ENCODE data around the gene KCNMA1.

Gene KCNMA1

DNA sequence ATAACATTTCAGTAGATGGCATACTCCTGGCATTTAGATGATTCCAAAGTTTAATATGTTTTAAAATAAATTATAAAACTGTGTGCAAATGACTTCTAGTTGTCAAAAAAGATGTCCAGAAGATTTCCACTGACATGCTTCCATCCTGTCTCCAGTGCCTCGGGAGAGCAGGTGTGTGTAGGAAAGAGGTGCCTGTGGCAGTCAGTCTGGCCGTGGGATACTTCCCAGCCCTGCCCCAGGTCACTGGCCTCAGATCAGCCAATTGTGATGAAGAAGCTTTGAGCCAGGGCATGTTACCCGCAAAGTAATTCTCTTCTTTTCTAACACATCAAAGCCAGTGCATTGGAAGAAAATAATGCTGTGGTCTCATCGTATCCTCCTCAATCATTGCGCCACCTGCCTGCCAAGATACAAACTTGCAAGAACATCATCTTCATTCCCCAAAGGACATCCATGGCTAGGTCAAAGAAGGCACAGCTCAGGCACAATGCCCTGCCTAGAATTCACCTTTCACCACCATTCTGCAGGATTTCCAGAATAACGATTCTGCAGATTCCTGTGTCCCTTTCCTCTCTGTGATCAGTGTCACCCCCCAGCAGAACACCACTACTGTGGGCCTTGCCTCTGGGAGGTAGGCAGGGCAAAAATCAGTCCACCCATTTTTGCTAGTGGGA, 6.3 kb upstream of the KCNMA1 start:
- TF ChIP-seq GATA3 (IDR thresholded peaks at IDR 0.05; ENCODE audit: low read depth, low read length) (no peak), GATA2 (IDR thresholded peaks at IDR 0.05; ENCODE audit: low read depth, low read length) (no peak)

DNA sequence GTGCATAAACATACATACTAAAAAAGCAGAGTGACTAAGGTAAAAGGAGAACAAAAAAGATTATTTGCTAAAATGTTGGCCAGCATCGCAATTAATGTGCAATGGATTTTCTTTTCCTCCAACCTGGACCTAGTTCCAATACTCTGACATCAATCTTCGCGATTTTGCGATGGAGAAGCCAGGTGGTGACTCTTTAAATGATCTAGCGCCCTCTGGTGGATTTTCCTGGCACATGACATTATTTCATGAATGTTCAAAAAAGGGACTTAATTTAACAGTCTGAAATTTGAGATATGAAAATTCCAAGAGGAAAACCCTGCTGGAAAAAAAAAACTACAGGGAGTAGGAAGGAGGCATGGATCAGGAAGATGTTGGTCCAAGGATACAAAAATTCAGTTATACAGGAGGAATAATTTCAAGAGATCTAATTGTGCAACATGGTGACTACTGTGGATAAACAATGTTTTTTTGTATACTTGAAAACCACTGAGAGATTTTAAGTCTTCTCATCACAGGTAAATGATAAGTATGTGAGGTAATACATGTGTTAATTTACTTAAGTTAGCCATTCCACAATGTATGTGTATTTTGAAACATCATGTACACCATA, 4.3 kb upstream of the KCNMA1 start:
- TF ChIP-seq GATA2 (IDR thresholded peaks at IDR 0.05; ENCODE audit: low read depth, low read length) (no peak), GATA3 (IDR thresholded peaks at IDR 0.05; ENCODE audit: low read depth, low read length) (no peak)

DNA sequence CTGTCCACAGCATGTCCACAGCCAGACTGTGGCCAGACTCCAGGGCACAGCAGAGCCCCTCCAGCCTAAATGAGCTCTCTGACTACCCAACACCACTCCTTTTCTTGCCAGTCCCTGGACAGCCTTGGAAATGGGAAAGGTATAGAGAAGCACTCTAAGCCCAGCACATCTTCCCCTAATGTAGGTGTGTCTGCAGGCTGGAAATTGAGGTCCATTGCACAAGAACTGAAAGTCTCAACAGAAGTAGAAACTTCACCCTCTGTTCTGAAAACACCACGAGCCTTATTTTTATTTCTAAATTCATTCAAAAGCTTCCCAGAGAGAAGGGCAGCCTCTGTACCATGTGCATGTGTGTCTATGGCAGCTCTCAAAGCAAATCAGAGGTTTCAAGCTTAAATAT, 3.7 kb upstream of the KCNMA1 start:
- TF ChIP-seq GATA2 (IDR thresholded peaks at IDR 0.05; ENCODE audit: low read depth, low read length) (no peak), GATA3 (IDR thresholded peaks at IDR 0.05; ENCODE audit: low read depth, low read length) (no peak)

DNA sequence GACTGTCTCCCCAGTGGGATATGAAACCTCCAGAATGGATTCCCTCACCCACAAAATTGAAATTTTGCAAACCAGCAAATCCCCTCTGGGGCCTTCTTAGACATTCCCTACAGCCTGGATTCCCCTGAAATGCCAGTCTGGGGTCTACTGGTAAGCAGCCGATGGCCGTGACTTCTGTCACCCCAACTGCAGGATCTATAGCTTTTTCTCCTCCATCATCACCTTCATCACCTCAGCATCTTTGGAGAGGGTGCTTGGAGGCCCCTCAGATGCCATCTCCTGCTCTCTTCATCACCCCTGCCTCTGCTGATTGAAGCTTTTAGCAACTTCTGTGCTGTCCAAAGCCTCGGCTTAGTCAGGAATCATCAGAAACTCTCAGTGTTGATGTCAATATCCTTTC, 2.6 kb upstream of the KCNMA1 start:
- no peak for TF ChIP-seq GATA3 (IDR thresholded peaks at IDR 0.05; ENCODE audit: low read depth, low read length)
- no peak for TF ChIP-seq GATA2 (IDR thresholded peaks at IDR 0.05; ENCODE audit: low read depth, low read length)

DNA sequence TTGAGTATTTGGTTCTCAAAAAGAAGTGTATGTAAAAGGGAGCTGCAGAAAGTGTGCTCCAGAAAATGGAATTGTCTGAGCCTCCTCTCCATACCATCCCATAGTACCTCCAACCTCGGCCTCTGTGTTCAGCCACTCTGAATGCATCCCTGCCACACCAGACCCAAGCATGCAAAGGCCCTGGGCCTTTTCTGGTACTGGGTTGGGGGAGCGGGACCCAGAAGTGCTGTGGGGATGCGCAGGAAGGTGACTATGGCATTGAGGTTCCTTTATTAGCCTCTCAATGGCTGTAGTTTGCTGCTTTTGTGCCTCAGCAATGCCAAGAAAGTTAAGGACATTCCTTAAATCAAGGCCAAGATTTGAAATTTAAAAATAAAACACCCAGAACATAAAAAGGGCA, 2.1 kb upstream of the KCNMA1 start:
- TF ChIP-seq GATA2 (IDR thresholded peaks at IDR 0.05; ENCODE audit: low read depth, low read length) (no peak), GATA3 (IDR thresholded peaks at IDR 0.05; ENCODE audit: low read depth, low read length) (no peak)

DNA sequence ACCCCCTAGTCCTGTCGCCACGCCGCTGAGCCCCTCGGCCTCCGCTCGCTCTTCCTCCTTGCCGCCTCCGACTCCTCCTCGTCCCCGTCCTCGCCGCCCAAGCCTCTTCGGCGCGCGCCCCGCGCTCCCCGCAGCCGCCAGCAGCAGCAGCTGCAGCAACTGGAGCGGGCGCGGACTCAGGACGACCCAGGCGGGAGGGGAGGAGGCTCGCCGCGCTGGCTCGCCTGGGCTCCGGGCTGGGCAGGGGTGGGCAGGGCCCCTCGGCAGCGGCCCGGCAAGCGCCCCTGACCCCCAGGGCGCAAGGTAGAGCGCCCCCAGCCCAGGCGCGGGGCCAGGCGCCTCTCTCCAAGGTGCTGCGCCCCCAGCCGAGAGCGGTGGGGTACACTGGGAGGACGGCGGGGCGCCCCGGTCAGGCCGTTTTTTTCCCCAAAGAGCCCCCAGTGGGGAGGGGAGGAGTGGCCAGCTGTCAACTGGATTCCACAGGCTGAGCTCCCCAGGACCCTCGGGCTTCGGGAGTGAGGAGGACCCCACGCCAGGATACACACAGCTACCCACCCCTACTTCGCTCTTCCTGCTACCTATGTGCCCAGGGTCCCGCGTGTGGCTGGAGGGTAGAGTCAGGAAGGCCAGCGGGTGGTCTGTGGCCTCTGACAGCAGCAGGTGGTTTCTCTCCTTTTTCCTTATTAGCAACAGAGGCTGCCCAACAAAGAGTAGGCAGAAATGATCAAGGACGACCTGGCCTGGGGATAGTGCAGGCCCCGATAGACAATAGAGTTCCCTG, 903 bp upstream of the KCNMA1 start:
- TF ChIP-seq GATA2 (IDR thresholded peaks at IDR 0.05; ENCODE audit: low read depth, low read length) (no peak), GATA3 (IDR thresholded peaks at IDR 0.05; ENCODE audit: low read depth, low read length) (no peak)

DNA sequence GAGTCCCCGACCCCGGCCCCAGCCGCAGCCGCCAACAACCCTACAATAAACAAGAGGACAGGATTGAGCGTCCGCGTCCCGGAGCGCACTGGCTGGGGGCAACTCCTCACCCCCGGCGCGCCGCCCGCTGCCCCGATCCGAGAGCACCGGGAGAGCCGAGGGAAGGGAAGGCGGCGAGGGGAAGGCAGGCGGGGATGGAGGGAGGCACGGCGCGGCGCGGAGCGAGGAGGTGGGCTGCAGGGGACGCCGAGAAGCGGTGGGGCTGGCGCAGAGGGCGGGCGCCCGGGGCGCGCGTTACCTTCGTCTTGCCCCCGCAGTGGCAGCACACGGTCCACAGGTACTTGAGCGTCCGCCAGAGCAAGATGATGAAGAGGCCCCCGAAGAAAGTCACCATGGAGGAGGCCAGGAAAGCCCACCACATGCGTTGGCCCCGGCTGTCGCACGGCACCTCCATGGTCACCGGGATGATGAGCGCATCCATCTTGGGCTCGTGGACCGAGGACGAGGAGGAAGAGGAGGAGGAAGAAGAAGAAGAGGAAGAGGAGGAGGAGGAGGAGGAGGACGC, 559 bp downstream of the KCNMA1 start:
- TF ChIP-seq GATA3 (IDR thresholded peaks at IDR 0.05; ENCODE audit: low read depth, low read length) (no peak), GATA2 (IDR thresholded peaks at IDR 0.05; ENCODE audit: low read depth, low read length) (no peak)

DNA sequence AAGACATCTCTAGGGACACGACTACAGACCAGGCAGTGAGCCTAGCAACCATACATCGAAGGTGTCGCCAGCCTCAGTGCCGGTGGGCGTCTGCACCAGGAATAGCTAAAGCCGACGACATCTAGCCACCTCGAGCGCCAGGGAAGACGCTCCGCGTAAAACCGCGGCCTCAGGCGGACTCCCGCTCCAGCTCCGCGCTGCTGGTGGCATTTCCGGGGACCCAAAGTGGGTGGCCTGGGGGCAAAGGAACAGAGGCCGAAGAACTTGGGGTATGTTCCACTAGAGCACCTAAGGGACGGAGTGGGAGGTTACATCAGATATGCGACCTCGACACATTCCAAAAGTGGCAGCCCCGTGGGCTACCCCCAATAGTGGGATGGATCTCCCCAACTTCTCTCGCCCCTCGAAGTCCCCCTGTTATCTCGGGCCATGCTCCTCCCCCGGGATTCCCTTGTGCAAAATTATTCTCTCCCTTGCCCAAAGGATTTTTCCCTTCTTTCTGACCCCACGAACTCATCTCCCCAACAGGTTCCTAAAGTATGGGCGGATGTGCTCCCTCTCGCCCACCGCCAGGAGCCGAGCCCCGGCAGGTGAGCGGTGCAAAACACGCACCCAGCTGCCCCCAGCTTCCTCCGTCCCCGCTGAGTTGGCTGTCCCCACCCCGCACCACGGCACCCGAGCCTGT, 1.2 kb downstream of the KCNMA1 start:
- TF ChIP-seq GATA2 (IDR thresholded peaks at IDR 0.05; ENCODE audit: low read depth, low read length) (no peak), GATA3 (IDR thresholded peaks at IDR 0.05; ENCODE audit: low read depth, low read length) (no peak)

DNA sequence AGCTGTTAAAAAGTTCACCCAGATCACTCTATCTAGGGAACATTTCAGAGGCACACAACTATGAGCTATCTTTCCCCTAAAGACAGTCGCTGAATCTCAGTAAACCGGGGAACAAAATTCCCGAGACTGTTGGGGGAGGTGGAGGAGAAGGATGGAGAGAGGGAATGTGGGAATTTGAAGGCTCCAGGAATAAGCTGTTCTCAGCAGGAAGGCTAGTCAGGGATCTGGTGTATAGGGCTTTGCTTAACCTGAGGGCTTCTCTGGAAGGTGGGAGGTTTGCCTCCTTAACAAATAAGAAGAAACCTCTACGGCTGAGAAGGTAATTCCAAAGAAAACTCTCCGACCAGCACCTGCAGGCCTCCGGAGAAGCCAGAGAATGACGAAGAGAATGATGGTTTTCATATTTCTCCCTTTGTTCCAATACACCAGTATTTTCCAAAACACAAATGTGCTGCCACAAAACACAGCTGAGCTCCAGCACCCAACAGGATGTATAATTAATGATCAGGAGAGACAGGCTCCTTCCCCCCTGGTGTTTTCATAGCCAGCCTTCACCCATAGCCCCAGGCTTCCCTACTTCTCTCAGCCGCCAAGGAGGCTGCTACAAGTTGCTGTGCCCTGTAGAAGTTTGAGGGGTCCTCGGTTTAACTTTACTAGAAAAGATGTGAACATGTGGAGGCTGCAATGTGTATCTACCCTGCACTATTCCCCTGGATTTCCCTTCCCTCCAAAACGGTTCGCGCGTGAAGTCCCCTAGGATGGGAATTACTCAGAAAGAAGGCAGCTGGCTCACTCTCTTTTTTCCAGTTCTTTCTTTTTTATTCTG, 2.0 kb downstream of the KCNMA1 start:
- TF ChIP-seq GATA2 (IDR thresholded peaks at IDR 0.05; ENCODE audit: low read depth, low read length) (no peak), GATA3 (IDR thresholded peaks at IDR 0.05; ENCODE audit: low read depth, low read length) (no peak)

DNA sequence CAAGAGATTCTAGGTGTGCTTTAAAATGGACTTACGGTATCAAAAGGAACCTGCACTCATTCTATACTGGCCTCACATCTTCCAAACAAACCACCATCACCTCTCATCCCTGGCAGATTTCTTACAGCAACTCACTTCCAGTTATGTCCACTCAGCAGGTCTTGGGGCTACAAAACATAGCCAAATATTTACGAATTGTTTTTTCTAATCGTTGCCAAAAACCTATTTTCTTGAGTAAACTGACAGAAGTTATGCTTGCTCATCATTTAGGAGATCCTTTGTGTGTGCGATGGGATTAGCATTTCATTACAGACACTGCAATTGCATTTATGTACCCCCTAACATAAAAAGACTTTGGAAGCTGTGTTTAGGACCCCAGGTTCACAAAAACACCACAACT, 2.7 kb downstream of the KCNMA1 start:
- no peak for TF ChIP-seq GATA3 (IDR thresholded peaks at IDR 0.05; ENCODE audit: low read depth, low read length)
- TF ChIP-seq GATA2 (IDR thresholded peaks at IDR 0.05; ENCODE audit: low read depth, low read length), result no peak

DNA sequence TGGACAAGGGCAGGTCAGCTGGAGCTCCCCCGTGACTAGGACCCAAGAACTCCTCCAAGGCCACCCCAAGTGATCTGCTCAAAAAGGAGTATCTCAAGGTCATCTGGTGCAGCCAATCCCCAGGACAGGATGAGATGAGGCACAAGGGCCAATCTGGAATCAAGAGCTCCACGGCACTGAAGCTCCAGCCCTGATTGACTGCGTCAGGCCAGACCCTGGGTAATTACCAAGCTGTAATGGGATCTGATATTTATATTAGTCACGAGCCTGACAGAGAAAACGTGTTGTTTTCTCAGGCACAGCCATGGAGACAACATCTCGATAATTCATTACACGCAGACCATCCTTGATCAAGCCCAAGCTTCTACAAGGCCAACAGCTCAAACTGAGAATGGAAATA, 4.2 kb downstream of the KCNMA1 start:
- TF ChIP-seq GATA2 (IDR thresholded peaks at IDR 0.05; ENCODE audit: low read depth, low read length), result no peak
- no peak for TF ChIP-seq GATA3 (IDR thresholded peaks at IDR 0.05; ENCODE audit: low read depth, low read length)

DNA sequence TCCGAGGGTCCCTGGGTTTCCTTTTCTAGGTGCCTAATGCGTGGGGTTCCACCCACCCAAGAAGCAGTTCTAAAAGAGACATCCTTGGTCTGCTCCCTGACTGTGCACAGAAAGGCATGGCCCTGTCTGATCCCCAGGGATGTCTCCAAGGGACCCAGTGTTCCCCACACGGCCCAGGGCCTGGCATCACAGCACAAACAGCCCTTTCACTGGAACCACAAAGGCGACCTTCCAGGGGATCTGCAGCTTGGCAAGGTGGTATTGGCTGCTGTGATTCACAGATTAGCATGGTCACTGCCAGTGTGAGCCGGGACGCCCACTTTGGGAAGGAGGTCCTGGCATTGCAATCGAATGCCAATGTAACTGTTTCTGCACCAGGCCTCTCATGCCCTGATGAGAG, 6.4 kb downstream of the KCNMA1 start:
- TF ChIP-seq GATA2 (IDR thresholded peaks at IDR 0.05; ENCODE audit: low read depth, low read length) (no peak), GATA3 (IDR thresholded peaks at IDR 0.05; ENCODE audit: low read depth, low read length) (no peak)

DNA sequence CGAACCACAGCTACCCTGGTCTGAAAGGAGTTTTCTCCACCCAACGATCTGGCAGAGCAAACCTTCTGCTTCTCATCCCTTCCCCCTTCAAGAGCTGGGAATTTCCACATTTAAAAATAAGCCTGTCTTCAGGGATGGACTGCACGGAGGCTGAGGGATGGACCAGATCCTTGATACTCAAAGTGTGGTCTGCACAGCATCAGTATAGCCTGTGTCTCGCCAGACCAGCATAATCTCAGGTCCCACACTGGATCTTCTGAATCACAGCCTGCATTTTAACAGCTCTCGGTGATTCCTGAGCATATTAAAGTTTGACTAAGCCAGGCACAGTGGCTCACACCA, 7.1 kb downstream of the KCNMA1 start:
- TF ChIP-seq GATA3 (IDR thresholded peaks at IDR 0.05; ENCODE audit: low read depth, low read length), result no peak
- no peak for TF ChIP-seq GATA2 (IDR thresholded peaks at IDR 0.05; ENCODE audit: low read depth, low read length)

Data from SH-SY5Y (cell line).